MM.1S (cell line): ENCODE results near the gene CEBPE.

Experiments
- DNase-seq: peaks from one replicate; pipeline ENCODE4 v3.0.0-alpha.2; 2015
- H2AFZ ChIP-seq: fragments of 300-600 bp; sonication (generic); 2 replicates; pipeline ENCODE4 v1.6.0; 2016; ENCODE audit warnings: antibody characterized with exemption, low read length
- H3F3A ChIP-seq: fragments of 300-600 bp; sonication (generic); 2 replicates; pipeline ENCODE4 v1.6.1; 2016; ENCODE audit warnings: mild to moderate bottlenecking, antibody characterized with exemption, low read length, moderate library complexity, mixed read lengths; ENCODE audit not compliant: insufficient read depth
- H3K27ac ChIP-seq: fragments of 300-600 bp; sonication (generic); 2 replicates; pipeline ENCODE4 v1.5.1; 2016; ENCODE audit warnings: mild to moderate bottlenecking, low read length
- H3K27me3 ChIP-seq: fragments of 300-600 bp; sonication (generic); replicated peaks from 2 replicates; pipeline ENCODE4 v1.6.0; 2016; ENCODE audit warnings: low read length; ENCODE audit not compliant: insufficient read depth
- H3K36me3 ChIP-seq: fragments of 300-600 bp; sonication (generic); replicated peaks from 2 replicates; pipeline ENCODE4 v1.6.1; 2016; ENCODE audit warnings: mild to moderate bottlenecking, low read length, mixed read lengths; ENCODE audit not compliant: insufficient read depth
- H3K4me1 ChIP-seq: fragments of 300-600 bp; sonication (generic); 2 replicates; pipeline ENCODE4 v1.6.1; 2016; ENCODE audit warnings: low read length, mixed read lengths
- H3K4me2 ChIP-seq: fragments of 300-600 bp; sonication (generic); 2 replicates; pipeline ENCODE4 v1.6.0; 2016; ENCODE audit warnings: low read depth, low read length
- H3K4me3 ChIP-seq: fragments of 300-600 bp; sonication (generic); 2 replicates; pipeline ENCODE4 v1.5.1; 2016; ENCODE audit warnings: low read length, mixed read lengths
- H3K79me2 ChIP-seq: fragments of 300-600 bp; sonication (generic); 2 replicates; pipeline ENCODE4 v1.6.1; 2016; ENCODE audit warnings: mixed run types, low read length, mixed read lengths
- H3K9ac ChIP-seq: fragments of 300-600 bp; sonication (generic); 2 replicates; pipeline ENCODE4 v1.6.1; 2016; ENCODE audit warnings: low read length, mixed read lengths
- H3K9me2 ChIP-seq: fragments of 300-600 bp; sonication (generic); replicated peaks from 2 replicates; pipeline ENCODE4 v1.6.1; 2016; ENCODE audit warnings: mild to moderate bottlenecking, low read length, mixed read lengths; ENCODE audit not compliant: insufficient read depth
- H3K9me3 ChIP-seq: fragments of 300-600 bp; sonication (generic); replicated peaks from 2 replicates; pipeline ENCODE4 v1.6.1; 2016; ENCODE audit warnings: mild to moderate bottlenecking, low read length, mixed read lengths; ENCODE audit not compliant: insufficient read depth
- H4K20me1 ChIP-seq: fragments of 300-600 bp; sonication (generic); 2 replicates; pipeline ENCODE4 v1.6.1; 2016; ENCODE audit warnings: mild to moderate bottlenecking, low read length, moderate library complexity, mixed read lengths; ENCODE audit not compliant: insufficient read depth
- CTCF ChIP-seq: fragments of 300-600 bp; sonication (generic); IDR thresholded peaks from 2 replicates; pipeline ENCODE4 v1.5.1; 2016; ENCODE audit warnings: antibody characterized with exemption, low read length, mixed read lengths
- EZH2 ChIP-seq: fragments of 300-600 bp; sonication (generic); optimal IDR thresholded peaks from 2 replicates; pipeline ENCODE3; 2017; ENCODE audit warnings: low read depth, mild to moderate bottlenecking, antibody characterized with exemption, low read length, mixed read lengths
- EZH2phosphoT487 ChIP-seq: fragments of 300-600 bp; sonication (generic); IDR thresholded peaks from 2 replicates; pipeline ENCODE4 v1.6.1; 2018; ENCODE audit warnings: antibody characterized with exemption, low read length

CEBPE gene

GRCh38 chr14:23114120-23114458 is 5.0 kb downstream of the CEBPE start:
- Histone ChIP-seq H2AFZ (no peak overlapping the region), H3F3A (no peaks in the 10 kb centered on the region), H3K4me2 (no peak overlapping the region), H3K9me2 (no peaks in the 10 kb centered on the region), H3K9ac (no peak overlapping the region), H3K36me3 (no peaks in the 10 kb centered on the region), H3K79me2 (no peaks in the 10 kb centered on the region), H4K20me1 (no peaks in the 10 kb centered on the region), H3K4me1 (no peaks in the 10 kb centered on the region), H3K4me3 (no peak overlapping the region), H3K27me3 (no peaks in the 10 kb centered on the region; the same call in 1 of the 2 replicates), H3K9me3 (no peaks in the 10 kb centered on the region), H3K27ac (no peak overlapping the region)
- TF ChIP-seq EZH2: no peak
- no peak for DNase-seq

- H3K79me2 ChIP-seq: no peaks in the 10 kb centered on the region
- H3K9me2 ChIP-seq: no peaks in the 10 kb centered on the region
- TF ChIP-seq EZH2phosphoT487 (no peak), EZH2 (no peak)
- no peaks in the 10 kb centered on the region; the same call in 1 of the 2 replicates for H3K27me3 ChIP-seq
- H3F3A ChIP-seq: no peaks in the 10 kb centered on the region
- H3K4me3 ChIP-seq: no peak overlapping the region
- no peaks in the 10 kb centered on the region for H4K20me1 ChIP-seq
- no peak overlapping the region for H3K27ac ChIP-seq
- no peaks in the 10 kb centered on the region for H3K36me3 ChIP-seq
- no peak overlapping the region for H3K4me2 ChIP-seq
- no peak overlapping the region for H3K9ac ChIP-seq
- no peaks in the 10 kb centered on the region for H3K9me3 ChIP-seq
- H3K4me1 ChIP-seq: no peaks in the 10 kb centered on the region
- no peak for DNase-seq
- H2AFZ ChIP-seq: no peak overlapping the region
These were observed 5.5 kb downstream of the CEBPE start for GRCh38 chr14:23113431-23114119.

GRCh38 chr14:23112359-23113178 is 6.5 kb downstream of the CEBPE start:
- Histone ChIP-seq H3K9me3 (no peaks in the 10 kb centered on the region), H3K79me2 (no peaks in the 10 kb centered on the region), H3K9ac (no peak overlapping the region), H3K4me3 (no peak overlapping the region), H3K27me3 (no peaks in the 10 kb centered on the region; the same call in 1 of the 2 replicates), H3K4me2 (no peak overlapping the region), H3K36me3 (no peaks in the 10 kb centered on the region), H3F3A (no peaks in the 10 kb centered on the region), H3K9me2 (no peaks in the 10 kb centered on the region), H4K20me1 (no peaks in the 10 kb centered on the region), H2AFZ (no peak overlapping the region), H3K27ac (no peak overlapping the region), H3K4me1 (no peaks in the 10 kb centered on the region)
- no peak for DNase-seq
- TF ChIP-seq EZH2phosphoT487 (no peak), EZH2 (no peak), CTCF (no peak)

- TF ChIP-seq CTCF (no peak), EZH2 (no peak), EZH2phosphoT487 (no peak)
- no peaks in the 10 kb centered on the region for H3K9me3 ChIP-seq
- no peaks in the 10 kb centered on the region; the same call in 1 of the 2 replicates for H3K27me3 ChIP-seq
- no peak overlapping the region for H3K27ac ChIP-seq
- H2AFZ ChIP-seq: no peak overlapping the region
- H3F3A ChIP-seq: no peaks in the 10 kb centered on the region
- H3K4me2 ChIP-seq: no peak overlapping the region
- no peaks in the 10 kb centered on the region for H4K20me1 ChIP-seq
- no peak overlapping the region for H3K4me3 ChIP-seq
- H3K36me3 ChIP-seq: no peaks in the 10 kb centered on the region
- no peak overlapping the region for H3K9ac ChIP-seq
- no peaks in the 10 kb centered on the region for H3K79me2 ChIP-seq
- H3K4me1 ChIP-seq: peaks cover 9% of the 10 kb centered on the region
- H3K9me2 ChIP-seq: no peaks in the 10 kb centered on the region
- no peak for DNase-seq
These were observed 8.3 kb downstream of the CEBPE start for GRCh38 chr14:23110579-23111365.
